Left renal pelvis (tissue), 4 donors: Measurements from ENCODE around the gene HMOX2. TPM values are rescaled to one million over a fixed set of nuclear protein-coding genes. Genes with fewer than 3 reads are reported as not detected.

Experiments used
- DNase-seq, 4 donors: peaks; one replicate each; pipeline ENCODE4 v3.0.0-alpha.2; 2013; ENCODE audit warnings: low read depth in 4 of 4, low spot score in 3 of 4
- polyA plus RNA-seq, 4 donors: library from polyadenylated mRNA; unstranded; fragments of 120-200 nt; gene quantifications; one replicate each; pipeline ENCODE4 v1.2.1, GENCODE V29; 2013; ENCODE audit not compliant: insufficient read length in 4 of 4

The HMOX2 gene
- polyA plus RNA-seq = 10 to 100 TPM; 47.5 to 53.7 (median 49.6) TPM

DNA sequence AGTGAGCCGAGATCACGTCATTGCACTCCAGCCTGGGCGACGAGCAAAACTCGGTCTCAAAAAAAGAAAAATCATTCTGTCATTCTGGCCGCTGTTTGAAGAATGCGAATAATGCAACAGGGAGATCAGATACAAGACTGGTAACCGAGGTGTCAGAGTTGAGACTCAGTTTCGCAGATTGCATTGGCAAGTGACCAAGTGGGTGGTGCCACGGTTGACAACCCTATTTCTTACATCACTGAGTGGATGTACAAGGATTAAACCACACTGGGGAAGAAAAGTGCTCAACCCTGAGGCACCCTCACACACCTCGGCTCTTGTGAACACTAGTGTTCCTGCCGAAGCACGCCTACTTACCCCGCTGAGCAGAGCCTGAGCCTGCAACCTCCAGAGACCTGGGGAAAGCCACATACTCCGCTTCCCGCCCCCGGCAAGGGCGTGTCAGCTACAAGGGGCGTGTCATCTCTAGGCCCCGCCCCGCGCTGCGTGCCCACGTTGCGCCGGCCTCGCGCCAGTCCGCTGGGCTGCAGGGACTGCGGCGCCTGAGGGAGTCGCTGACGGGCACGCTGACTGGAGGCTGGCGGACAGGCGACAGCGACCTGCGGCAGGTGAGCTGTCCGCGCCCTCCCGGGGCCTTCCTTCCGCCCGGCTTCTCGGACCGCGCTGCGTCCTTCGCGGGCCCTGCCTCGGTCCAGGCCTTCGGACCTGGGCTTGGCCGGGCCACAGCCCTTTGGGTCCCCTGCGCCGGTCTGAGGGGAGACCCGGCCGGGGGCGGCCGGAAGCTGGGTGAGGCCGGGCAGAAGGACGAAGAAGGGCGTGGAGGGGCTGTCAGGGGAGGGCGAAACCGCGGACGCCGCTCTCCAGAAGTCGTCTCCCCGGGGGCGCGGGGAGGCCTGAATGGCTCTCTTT is at the start of gene HMOX2:
HMOX2 (plus strand) TSS at position 519 of the 909 bp plus-strand sequence. CDS start 29,127 bp downstream, outside the sequence.
- peak; percentile 78 to 82 (median 79) for DNase-seq

DNA sequence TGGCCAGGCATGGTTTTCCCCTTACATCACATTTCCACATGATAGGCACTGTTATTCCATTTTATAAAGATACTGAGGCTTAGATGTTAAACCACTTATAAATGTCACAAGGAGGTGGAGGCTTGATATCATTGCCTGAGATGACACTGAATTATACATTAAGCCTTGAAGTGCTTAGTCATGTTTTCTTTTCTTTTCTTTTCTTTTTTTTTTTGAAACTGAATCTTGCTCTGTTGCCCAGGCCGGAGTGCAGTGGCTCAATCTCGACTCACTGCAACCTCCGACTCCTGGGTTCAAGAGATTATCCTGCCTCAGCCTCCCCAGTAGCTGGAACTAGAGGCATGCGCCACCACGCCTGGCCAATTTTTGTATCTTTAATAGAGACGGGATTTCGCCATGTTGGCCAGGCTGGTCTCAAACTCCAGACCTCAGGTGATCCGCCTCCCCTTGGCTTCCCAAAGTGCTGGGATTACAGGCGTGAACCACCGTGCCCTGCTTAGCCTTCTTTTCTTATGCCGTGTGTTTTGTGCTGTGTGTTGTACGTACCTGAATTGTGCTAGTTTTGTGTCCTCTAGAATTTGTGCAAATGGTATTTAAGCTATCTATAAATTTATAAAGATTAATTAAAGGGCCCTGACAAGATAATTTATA is 49.4 kb upstream of the HMOX2 start:
- no peak for DNase-seq

- DNase-seq = no peak
Observed at GRCh38 chr16:4428500-4428899, 47.7 kb upstream of the HMOX2 start.

GRCh38 chr16:4431023-4431422 is 45.2 kb upstream of the HMOX2 start:
- no peak for DNase-seq

DNA sequence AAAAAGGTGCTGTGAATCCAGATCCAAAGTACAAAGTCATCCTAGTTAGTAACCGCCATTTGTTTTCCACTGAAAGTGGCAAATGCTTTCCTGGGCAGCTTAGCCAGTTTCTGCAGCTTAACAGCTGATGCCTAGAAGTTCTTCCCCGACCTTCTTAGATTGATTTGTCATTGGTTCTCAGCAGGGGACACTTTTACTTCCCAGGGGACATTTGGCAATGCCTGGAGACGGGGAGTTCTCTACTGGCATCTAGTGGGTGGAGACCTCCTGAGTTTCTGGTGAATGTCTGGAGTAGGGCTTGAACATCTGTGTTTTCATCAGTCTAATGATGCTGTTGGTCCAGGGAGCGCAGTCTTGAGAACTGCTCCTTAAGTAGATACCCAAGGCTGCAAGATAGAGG is 43.0 kb upstream of the HMOX2 start:
- DNase-seq = no peak

DNA sequence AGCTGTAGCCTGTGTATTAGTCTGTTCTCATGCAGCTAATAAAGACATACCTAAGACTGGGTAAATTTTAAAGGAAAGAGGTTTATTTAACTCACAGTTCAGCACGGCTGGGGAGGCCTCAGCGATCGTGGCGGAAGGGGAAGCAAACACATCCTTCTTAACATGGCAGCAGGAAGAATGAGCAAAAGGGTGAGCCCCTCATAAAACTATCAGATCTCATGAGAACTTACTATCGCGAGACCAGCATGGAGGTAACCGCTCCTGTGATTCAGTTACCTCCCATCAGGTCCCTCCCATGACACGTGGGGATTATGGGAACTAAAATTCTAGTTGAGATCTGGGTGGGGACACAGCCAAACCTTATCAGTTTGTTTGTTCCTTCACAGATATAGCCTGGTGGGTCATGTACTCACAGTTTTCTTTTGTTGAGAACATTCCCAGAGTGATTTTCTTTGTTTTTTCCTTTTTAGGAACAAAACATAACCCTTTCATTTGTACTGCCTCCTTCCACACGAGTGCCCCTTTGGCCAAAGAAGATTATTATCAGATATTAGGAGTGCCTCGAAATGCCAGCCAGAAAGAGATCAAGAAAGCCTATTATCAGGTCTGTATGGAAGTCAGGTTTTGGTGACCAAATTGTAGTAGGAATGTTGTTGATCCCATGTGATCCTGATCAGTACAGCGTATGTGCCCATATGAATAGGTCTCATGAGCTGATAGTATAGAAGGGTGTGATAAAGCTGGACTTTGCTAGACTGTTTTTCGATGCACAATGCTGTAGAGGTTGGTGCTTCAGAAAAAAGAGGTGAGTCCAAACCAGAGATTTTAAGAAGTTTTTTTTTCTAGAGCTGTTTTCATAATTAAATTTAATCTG is 42.0 kb upstream of the HMOX2 start:
- no peak for DNase-seq

DNA sequence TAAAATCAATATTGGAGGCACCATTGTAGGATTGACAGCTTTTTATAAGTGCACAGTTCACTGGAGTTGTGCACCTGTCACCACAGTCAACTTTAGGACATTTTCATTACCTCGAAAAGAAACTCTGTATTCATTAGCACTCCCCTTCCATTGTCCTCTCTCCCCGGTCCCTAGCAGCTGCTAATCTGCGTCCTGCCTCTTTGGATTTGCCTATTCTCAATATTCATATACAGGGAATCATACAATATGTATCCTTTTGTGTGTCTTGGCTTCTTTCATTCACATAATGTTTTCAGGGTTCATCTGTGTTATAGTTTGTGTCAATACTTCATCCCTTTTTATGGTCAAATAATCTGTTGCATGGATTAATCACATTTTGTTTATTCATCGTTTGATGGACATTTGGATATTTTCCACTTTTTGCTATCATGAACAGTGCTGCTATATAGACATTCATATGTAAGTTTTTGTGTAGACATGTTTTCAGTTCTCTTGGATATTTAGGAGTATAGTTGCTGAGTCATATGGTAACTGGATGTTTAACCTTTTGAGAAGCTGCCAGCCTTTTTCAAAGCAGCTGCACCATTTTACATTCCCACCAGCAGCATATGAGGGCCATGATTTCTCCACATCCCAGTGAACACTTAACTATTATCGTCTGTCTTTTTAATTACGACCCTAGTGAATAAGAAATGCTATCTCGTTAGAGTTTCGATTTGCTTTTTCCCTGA is 40.7 kb upstream of the HMOX2 start:
- DNase-seq = no peak

- DNase-seq = no peak
Observed at GRCh38 chr16:4437366-4437765, 38.8 kb upstream of the HMOX2 start.

GRCh38 chr16:4442371-4442770 is 33.8 kb upstream of the HMOX2 start:
- no peak for DNase-seq

DNA sequence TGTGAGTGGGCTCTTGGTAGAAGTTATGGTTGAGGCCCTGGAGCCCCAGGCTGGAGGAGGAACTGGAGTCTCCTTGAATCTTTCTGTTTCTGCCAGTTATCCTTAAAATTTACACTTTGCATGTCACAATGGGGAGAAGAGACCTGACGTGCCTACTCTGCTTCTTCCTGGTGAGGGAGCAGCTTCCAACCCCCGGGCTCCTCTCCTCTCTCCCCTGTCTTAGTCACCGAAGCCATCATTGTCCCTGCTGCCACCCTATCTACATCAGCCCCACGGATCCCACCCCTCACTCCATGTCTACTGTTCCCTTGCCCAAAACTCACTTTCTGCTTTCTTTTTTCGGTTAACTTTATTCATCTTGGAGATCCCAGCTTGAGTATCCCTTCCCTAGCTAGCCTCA is 32.9 kb upstream of the HMOX2 start:
- DNase-seq = no peak

- DNase-seq = no peak
Observed at GRCh38 chr16:4443986-4444385, 32.2 kb upstream of the HMOX2 start.

DNA sequence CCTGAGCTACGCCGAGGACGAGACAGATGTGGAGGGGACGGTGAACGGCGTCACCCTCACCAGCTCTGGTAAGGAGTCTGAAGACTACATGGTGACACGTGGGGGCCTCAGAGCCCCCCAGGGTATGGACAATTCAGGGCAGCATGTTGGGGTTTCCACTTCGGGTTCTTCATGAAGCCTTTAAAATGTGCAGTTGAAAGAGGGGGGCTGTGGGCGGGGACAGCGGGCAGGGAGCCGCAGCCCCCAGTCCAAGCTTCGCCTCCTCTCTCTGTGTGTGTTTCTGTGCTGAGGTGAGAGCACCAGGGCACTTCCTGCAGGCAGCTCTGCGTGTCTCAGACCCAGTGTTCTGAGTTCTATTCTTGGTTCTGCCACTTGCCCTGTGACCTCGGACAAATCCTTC is 25.8 kb upstream of the HMOX2 start:
- no peak for DNase-seq

DNA sequence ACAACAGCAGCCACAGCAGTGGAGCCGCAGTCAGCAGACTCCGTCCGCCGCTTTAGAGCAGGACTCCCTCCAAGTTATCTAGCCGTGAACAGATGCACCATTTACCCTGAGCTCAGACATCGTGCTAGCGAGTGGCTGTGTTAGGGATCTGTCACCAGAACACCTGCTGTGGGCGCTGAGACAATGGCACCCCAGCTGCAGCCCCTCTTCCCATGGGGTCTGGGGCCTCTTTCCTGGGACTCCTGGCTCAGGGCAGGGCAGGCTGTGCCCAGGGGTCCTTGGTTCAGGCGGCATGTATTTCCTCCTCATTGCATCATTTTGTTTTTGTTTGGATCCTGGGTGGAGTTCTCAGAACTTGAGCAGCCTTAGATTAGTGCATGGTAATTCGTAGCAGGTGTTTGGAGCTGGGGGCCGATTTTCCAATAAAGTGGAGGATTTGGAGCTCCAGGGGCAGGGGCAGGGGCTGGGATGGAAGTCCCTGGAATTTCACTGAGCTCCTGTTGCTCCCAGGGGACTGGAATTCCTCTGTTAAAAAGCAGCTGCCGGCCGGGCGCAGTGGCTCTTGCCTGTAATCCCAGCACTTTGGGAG is 25.2 kb upstream of the HMOX2 start:
- no peak for DNase-seq

DNA sequence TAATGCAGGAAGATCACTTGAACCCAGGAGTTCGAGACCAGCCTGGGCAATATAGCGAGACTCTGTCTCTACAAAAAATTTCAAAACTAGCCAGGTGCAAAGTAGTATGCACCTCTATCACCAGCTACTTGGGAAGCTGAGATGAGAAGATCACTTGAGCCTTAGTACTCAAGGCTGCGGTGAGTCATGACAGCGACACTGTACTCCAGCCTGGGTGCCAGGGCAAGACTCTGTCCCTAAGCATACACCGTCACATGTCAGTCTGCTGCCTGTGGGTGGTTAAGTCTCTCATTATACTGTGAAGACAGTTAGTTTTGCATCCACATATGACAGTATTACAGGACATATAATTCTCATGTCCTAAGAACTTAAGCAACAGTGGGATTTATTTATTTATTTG is 23.5 kb upstream of the HMOX2 start:
- no peak for DNase-seq

GRCh38 chr16:4454623-4455022 is 21.6 kb upstream of the HMOX2 start:
- no peak for DNase-seq

DNA sequence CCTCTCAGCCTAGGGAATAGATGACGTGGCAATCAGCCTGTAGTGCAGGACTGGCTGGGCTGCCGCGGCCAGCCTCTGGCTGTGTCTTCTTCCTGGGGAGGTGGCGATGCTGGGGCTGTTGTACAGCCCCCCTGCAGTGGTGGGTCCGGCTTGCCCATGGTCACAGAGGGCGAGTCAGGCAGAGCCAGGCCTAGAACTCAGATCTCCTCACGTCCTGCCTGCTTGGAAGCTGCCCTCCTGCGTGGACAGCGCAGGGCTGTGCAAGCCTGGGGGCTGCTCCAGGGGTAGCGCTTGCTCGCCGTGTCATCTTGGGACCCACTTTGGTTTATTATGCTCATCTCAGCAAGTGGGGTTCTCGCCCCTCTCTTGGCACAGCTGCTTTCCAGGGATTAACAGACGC is 21.1 kb upstream of the HMOX2 start:
- DNase-seq = no peak

GRCh38 chr16:4455951-4456350 is 20.2 kb upstream of the HMOX2 start:
- no peak for DNase-seq

DNA sequence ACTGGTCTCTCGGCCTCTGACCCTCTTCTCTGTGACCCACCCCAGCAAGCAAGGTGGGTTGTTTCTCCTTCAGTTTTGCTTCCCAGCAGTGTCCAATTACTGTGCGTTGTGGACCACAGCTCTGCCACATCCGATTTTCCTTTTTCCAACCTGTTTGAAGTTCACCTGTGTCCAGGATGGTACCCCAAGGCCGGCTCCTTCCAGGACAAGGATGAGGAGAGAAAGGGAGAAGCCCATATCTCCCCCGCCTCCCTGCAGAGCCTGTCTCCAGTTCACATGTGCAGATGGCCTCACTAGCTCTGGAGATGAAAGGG is 15.3 kb upstream of the HMOX2 start:
- no peak for DNase-seq

GRCh38 chr16:4461250-4462085 is 14.7 kb upstream of the HMOX2 start:
- DNase-seq = no peak
